Measurements from ENCODE around the gene HDGF. TPM values are rescaled to one million over a fixed set of nuclear protein-coding genes. Genes with fewer than 3 reads are reported as not detected.
"Not testable (repeated sequence)": the region's sequence is repeated elsewhere in the genome, so short reads cannot be mapped to it uniquely, and the experiment has no call there.

The HDGF gene
- total and polyA plus RNA-seq, 5 donors from 2014 or later, result 26.9 to 87.6 (median 41.8) TPM

- Histone ChIP-seq H3K27me3 (ENCODE audit: control insufficient read depth, insufficient read depth, low read length) (no peaks in the 10 kb centered on the region), H3K4me3 (ENCODE audit: low read depth, low read length) (no peak overlapping the region), H3K36me3 (ENCODE audit: control insufficient read depth, insufficient read depth, low read length) (peaks cover under 1% of the 10 kb centered on the region), H3K27ac (ENCODE audit: insufficient read depth, low read length, poor library complexity, severe bottlenecking) (no peak overlapping the region), H3K9me3 (ENCODE audit: control insufficient read depth in 2 of 2, low read length in 2 of 2) (no peaks in the 10 kb centered on the region), H3K4me1 (ENCODE audit: control insufficient read depth, insufficient read depth, low read length, poor library complexity, severe bottlenecking) (peaks cover 40% of the 10 kb centered on the region)
- peaks cover 12% of the 10 kb centered on the region for H3K36me3 Mint-ChIP-seq
- no peak overlapping the region for H3K27ac Mint-ChIP-seq
- ATAC-seq (ENCODE audit: low read depth in 2 of 2) (no peak), DNase-seq (no peak)
- no peaks in the 10 kb centered on the region for H3K9me3 Mint-ChIP-seq
- no peaks in the 10 kb centered on the region for H3K27me3 Mint-ChIP-seq
- no peak overlapping the region for H3K4me3 Mint-ChIP-seq
- H3K4me1 Mint-ChIP-seq, result peaks cover 13 to 25% (median 16%) of the 10 kb centered on the region in 4 donors
Observed at GRCh38 chr1:156765666-156766065, 14.2 kb upstream of the HDGF start.

- not testable (repeated sequence) for H3K4me3 Mint-ChIP-seq; H3K27ac ChIP-seq (ENCODE audit: insufficient read depth, low read length, poor library complexity, severe bottlenecking); H3K27me3 ChIP-seq (ENCODE audit: control insufficient read depth, insufficient read depth, low read length); H3K27me3 Mint-ChIP-seq; H3K27ac Mint-ChIP-seq; DNase-seq; H3K4me3 ChIP-seq (ENCODE audit: low read depth, low read length); H3K9me3 ChIP-seq (ENCODE audit: control insufficient read depth in 2 of 2, low read length in 2 of 2); H3K9me3 Mint-ChIP-seq; ATAC-seq (ENCODE audit: low read depth in 2 of 2); H3K36me3 ChIP-seq (ENCODE audit: control insufficient read depth, insufficient read depth, low read length)
- peaks cover 11% of the 10 kb centered on the region for H3K36me3 Mint-ChIP-seq
- H3K4me1 Mint-ChIP-seq, result peaks cover 10 to 19% (median 15%) of the 10 kb centered on the region in 4 donors
- peaks cover 36% of the 10 kb centered on the region for H3K4me1 ChIP-seq (ENCODE audit: control insufficient read depth, insufficient read depth, low read length, poor library complexity, severe bottlenecking)
Observed at GRCh38 chr1:156765136-156765535, 13.7 kb upstream of the HDGF start.

- H3K27me3 Mint-ChIP-seq, result no peaks in the 10 kb centered on the region
- H3K27ac ChIP-seq (ENCODE audit: insufficient read depth, low read length, poor library complexity, severe bottlenecking), result no peak overlapping the region
- H3K4me1 Mint-ChIP-seq, result peaks cover 0 to 4% (median 2%) of the 10 kb centered on the region in 4 donors
- H3K4me3 Mint-ChIP-seq, result no peak overlapping the region
- no peaks in the 10 kb centered on the region for H3K27me3 ChIP-seq (ENCODE audit: control insufficient read depth, insufficient read depth, low read length)
- peaks cover 4% of the 10 kb centered on the region for H3K36me3 Mint-ChIP-seq
- H3K9me3 ChIP-seq (ENCODE audit: control insufficient read depth in 2 of 2, low read length in 2 of 2), result no peaks in the 10 kb centered on the region
- no peak overlapping the region for H3K27ac Mint-ChIP-seq
- H3K9me3 Mint-ChIP-seq, result no peaks in the 10 kb centered on the region
- no peak overlapping the region for H3K4me3 ChIP-seq (ENCODE audit: low read depth, low read length)
- no peaks in the 10 kb centered on the region for H3K36me3 ChIP-seq (ENCODE audit: control insufficient read depth, insufficient read depth, low read length)
- no peaks in the 10 kb centered on the region for H3K4me1 ChIP-seq (ENCODE audit: control insufficient read depth, insufficient read depth, low read length, poor library complexity, severe bottlenecking)
- no peak for DNase-seq
- ATAC-seq (ENCODE audit: low read depth in 2 of 2), result no peak
Observed at GRCh38 chr1:156760796-156761104, 9.3 kb upstream of the HDGF start.

DNA sequence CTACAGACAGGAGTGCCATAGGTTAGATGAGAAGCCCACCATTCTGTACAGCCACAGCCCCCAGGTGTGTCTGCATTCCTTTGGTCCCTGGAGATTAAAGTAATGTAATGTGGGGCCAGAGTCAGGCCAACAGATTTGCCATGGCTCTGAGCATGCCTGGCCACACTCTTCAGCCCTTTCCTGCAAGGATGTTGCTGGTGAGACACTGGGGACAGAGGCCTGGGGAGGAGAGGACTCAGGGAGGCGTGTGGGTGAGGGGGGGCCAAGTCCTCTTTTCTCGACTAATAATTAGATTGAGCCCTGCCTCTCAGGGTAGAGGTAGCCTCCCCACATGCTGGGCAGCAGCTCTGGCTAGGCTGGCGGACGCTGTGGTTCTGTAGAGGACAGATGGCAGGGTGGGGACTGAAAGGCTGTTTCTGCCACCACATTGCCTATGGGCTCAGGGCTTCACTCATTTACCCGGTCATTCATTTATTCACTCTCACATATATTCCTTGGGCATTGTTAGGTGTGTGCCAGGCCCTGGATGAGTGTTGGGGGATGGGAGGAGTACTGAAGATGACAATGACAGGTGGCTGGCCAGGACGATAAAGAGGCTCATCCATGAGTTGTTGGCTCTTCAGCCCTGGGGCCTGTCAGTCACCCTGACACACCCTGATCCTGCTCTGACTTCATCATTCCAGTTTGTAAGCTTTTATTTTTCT, 8.8 kb upstream of the HDGF start:
- H3K9me3 Mint-ChIP-seq, result no peaks in the 10 kb centered on the region
- H3K36me3 Mint-ChIP-seq, result peaks cover 4% of the 10 kb centered on the region
- Histone ChIP-seq H3K4me3 (ENCODE audit: low read depth, low read length) (no peak overlapping the region), H3K27me3 (ENCODE audit: control insufficient read depth, insufficient read depth, low read length) (no peaks in the 10 kb centered on the region), H3K9me3 (ENCODE audit: control insufficient read depth in 2 of 2, low read length in 2 of 2) (no peaks in the 10 kb centered on the region), H3K36me3 (ENCODE audit: control insufficient read depth, insufficient read depth, low read length) (no peaks in the 10 kb centered on the region), H3K27ac (ENCODE audit: insufficient read depth, low read length, poor library complexity, severe bottlenecking) (no peak overlapping the region), H3K4me1 (ENCODE audit: control insufficient read depth, insufficient read depth, low read length, poor library complexity, severe bottlenecking) (no peaks in the 10 kb centered on the region)
- H3K27me3 Mint-ChIP-seq, result no peaks in the 10 kb centered on the region
- DNase-seq (no peak), ATAC-seq (ENCODE audit: low read depth in 2 of 2) (no peak)
- H3K27ac Mint-ChIP-seq, result no peak overlapping the region
- H3K4me3 Mint-ChIP-seq, result no peak overlapping the region
- peaks cover 0 to 8% (median 3%) of the 10 kb centered on the region in 4 donors for H3K4me1 Mint-ChIP-seq

DNA sequence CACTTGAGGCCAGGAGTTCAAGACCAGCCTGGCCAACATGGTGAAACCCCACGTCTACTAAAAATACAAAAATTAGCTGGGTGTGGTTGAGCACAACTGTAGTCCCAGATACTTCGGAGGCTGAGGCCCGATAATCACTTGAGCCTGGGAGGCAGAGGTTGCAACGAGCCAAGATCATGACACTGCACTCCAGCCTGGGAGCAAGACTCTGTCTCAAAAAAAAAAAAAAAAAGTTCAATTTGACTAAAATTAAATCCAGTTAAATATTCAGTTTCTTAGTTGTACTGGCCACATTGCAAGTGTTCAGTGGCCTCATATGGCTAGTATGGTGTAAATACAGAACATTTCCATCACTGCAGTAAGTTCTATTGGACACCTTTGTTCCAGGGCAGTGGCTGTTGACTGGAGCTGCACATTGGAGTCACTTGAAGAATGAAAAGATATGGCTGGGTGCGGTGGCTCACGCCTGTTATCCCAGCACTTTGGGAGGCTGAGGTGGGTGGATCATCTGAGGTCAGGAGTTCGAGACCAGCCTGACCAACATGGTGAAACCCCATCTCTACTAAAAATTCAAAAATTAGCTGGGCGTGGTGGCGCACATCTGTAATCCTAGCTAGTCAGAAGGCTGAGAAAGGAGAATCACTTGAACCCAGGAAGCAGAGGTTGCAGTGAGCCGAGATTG, 6.2 kb upstream of the HDGF start:
- H3K36me3 ChIP-seq (ENCODE audit: control insufficient read depth, insufficient read depth, low read length); H3K36me3 Mint-ChIP-seq; H3K4me3 Mint-ChIP-seq; H3K9me3 ChIP-seq (ENCODE audit: control insufficient read depth in 2 of 2, low read length in 2 of 2); H3K27ac Mint-ChIP-seq; H3K27me3 ChIP-seq (ENCODE audit: control insufficient read depth, insufficient read depth, low read length); DNase-seq; H3K27me3 Mint-ChIP-seq; H3K4me1 ChIP-seq (ENCODE audit: control insufficient read depth, insufficient read depth, low read length, poor library complexity, severe bottlenecking); H3K27ac ChIP-seq (ENCODE audit: insufficient read depth, low read length, poor library complexity, severe bottlenecking); H3K9me3 Mint-ChIP-seq; ATAC-seq (ENCODE audit: low read depth in 2 of 2); H3K4me3 ChIP-seq (ENCODE audit: low read depth, low read length): not testable (repeated sequence)
- H3K4me1 Mint-ChIP-seq, result peaks cover 2 to 16% (median 12%) of the 10 kb centered on the region in 4 donors

DNA sequence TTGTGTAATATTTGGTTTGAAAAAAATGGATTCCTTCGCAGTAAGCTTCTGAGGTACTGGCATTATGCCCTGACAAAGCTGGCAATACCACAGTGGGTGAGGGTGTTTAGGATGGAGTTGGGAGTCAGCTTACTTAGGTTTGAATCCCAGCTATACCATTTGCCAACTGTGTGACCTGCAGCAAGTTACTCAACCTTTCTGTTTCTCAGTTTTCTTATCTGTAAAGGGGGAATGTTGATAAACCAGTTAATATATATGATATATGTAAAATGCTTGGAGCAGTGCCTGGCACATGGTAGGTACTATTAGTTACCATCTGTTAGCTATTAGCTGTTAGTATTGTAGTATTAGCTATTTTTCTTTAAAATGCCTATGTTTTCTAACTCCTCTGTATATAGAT, 4.9 kb upstream of the HDGF start:
- Mint-ChIP-seq H3K4me1 (peaks cover 4 to 26% (median 17%) of the 10 kb centered on the region in 4 donors), H3K4me3 (no peak overlapping the region), H3K27ac (no peak overlapping the region), H3K36me3 (peaks cover 4% of the 10 kb centered on the region), H3K27me3 (no peaks in the 10 kb centered on the region), H3K9me3 (no peaks in the 10 kb centered on the region)
- Histone ChIP-seq H3K36me3 (ENCODE audit: control insufficient read depth, insufficient read depth, low read length) (no peaks in the 10 kb centered on the region), H3K4me1 (ENCODE audit: control insufficient read depth, insufficient read depth, low read length, poor library complexity, severe bottlenecking) (peaks cover 10% of the 10 kb centered on the region), H3K27me3 (ENCODE audit: control insufficient read depth, insufficient read depth, low read length) (no peaks in the 10 kb centered on the region), H3K9me3 (ENCODE audit: control insufficient read depth in 2 of 2, low read length in 2 of 2) (no peaks in the 10 kb centered on the region), H3K4me3 (ENCODE audit: low read depth, low read length) (no peak overlapping the region), H3K27ac (ENCODE audit: insufficient read depth, low read length, poor library complexity, severe bottlenecking) (no peak overlapping the region)
- ATAC-seq (ENCODE audit: low read depth in 2 of 2), result no peak
- DNase-seq, result no peak

DNA sequence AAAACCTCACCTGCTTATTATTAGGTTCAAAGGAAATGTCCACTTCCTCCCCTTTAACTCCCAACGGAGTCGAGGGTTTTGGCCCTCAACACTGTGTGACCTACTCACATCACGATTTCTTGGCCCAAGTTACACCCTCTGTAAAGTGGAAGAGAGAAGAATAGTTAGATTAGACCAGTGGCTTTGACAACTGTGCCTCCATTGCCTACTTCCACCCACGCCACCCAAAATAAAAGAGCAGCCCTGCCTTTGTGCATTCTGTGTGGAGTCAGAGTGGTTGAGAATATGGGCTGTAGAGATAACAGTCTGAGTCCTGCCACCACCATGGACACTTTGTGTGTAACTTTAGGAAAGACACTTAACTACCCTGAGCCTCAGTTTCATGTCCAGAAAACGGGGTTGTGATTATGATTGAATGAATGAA, 4.1 kb upstream of the HDGF start:
- Mint-ChIP-seq H3K4me1 (peaks cover 4 to 27% (median 17%) of the 10 kb centered on the region in 4 donors), H3K27ac (peak overlapping the region in 1 of 3 donors; percentile 20), H3K27me3 (no peaks in the 10 kb centered on the region), H3K9me3 (no peaks in the 10 kb centered on the region), H3K4me3 (peak overlapping the region in 2 of 4 donors; percentile 17 to 44), H3K36me3 (peaks cover 4% of the 10 kb centered on the region)
- Histone ChIP-seq H3K27ac (ENCODE audit: insufficient read depth, low read length, poor library complexity, severe bottlenecking) (no peak overlapping the region), H3K4me3 (ENCODE audit: low read depth, low read length) (no peak overlapping the region), H3K4me1 (ENCODE audit: control insufficient read depth, insufficient read depth, low read length, poor library complexity, severe bottlenecking) (peaks cover 12% of the 10 kb centered on the region), H3K36me3 (ENCODE audit: control insufficient read depth, insufficient read depth, low read length) (no peaks in the 10 kb centered on the region), H3K27me3 (ENCODE audit: control insufficient read depth, insufficient read depth, low read length) (no peaks in the 10 kb centered on the region), H3K9me3 (ENCODE audit: control insufficient read depth in 2 of 2, low read length in 2 of 2) (no peaks in the 10 kb centered on the region)
- ATAC-seq (ENCODE audit: low read depth in 2 of 2) (no peak), DNase-seq (no peak)

DNA sequence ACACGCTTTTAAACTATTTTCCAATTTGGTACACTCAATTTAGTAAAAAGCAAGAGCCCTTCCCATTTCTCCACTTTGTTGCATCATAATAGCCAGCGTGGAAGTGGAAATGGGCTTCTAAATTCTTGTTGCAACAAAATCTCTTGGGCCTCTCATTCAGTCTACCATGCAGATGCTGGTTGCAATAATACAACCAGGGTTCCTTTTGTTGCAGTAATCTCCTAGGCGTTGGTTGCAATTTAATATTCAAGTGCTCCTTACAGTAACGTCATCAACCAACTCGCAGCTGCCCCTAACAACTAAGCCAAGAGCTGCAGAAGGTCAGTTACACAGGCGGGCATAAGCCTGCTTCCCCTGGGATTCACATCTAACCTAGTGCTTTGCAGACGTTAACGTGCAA, 2.7 kb upstream of the HDGF start:
- Mint-ChIP-seq H3K9me3 (no peaks in the 10 kb centered on the region), H3K27me3 (no peaks in the 10 kb centered on the region), H3K4me3 (peak overlapping the region in 1 of 4 donors; percentile 93), H3K27ac (no peak overlapping the region), H3K36me3 (peaks cover 4% of the 10 kb centered on the region), H3K4me1 (peaks cover 12 to 36% (median 24%) of the 10 kb centered on the region in 4 donors)
- H3K9me3 ChIP-seq (ENCODE audit: control insufficient read depth in 2 of 2, low read length in 2 of 2), result no peaks in the 10 kb centered on the region
- peaks cover 26% of the 10 kb centered on the region for H3K4me1 ChIP-seq (ENCODE audit: control insufficient read depth, insufficient read depth, low read length, poor library complexity, severe bottlenecking)
- H3K27me3 ChIP-seq (ENCODE audit: control insufficient read depth, insufficient read depth, low read length), result no peaks in the 10 kb centered on the region
- H3K36me3 ChIP-seq (ENCODE audit: control insufficient read depth, insufficient read depth, low read length), result no peaks in the 10 kb centered on the region
- ATAC-seq (ENCODE audit: low read depth in 2 of 2) (no peak), DNase-seq (no peak)
- no peak overlapping the region for H3K4me3 ChIP-seq (ENCODE audit: low read depth, low read length)
- H3K27ac ChIP-seq (ENCODE audit: insufficient read depth, low read length, poor library complexity, severe bottlenecking), result no peak overlapping the region
